ENCODE data around the gene SH3RF1. TPM values are rescaled to one million over a fixed set of nuclear protein-coding genes. Genes with fewer than 3 reads are reported as not detected.
"Not testable (repeated sequence)": the region's sequence is repeated elsewhere in the genome, so short reads cannot be mapped to it uniquely, and the experiment has no call there.

The SH3RF1 gene
- total and polyA plus RNA-seq, 2 of the 8 experiments (the other 6 are each of a cell fraction or from before 2014, with no cell fraction given), result 6.9 to 15.1 TPM

DNA sequence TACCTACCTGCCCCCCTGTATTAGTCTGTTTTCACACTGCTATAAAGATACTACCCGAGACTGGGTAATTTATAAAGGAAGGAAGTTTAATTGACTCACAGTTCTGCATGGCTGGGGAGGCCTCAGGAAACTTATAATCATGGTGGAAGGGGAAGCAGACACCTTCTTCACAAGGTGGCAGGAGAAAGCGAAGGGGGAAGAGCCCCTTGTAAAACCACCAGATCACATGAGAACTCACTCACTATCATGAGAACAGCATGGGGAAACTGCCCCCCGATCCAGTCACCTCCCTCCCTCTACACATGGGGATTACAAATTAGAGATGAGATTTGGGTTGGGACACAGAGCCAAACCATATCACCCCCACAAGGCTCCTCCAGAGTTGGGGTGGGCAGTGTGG lies 17.2 kb upstream of the SH3RF1 start:
- H3K27me3 ChIP-seq (replicated peaks in 1 of 4; ENCODE audit: control insufficient read depth in 3 of 4, extremely low read depth in 1 of 4, insufficient read depth in 3 of 4, low read length in 3 of 4); H3K79me1 ChIP-seq (ENCODE audit: low read depth, low read length); H2BK20ac ChIP-seq (ENCODE audit: low read length); H2BK15ac ChIP-seq (ENCODE audit: low read length); H3K23ac ChIP-seq (ENCODE audit: insufficient read length); H4K91ac ChIP-seq (replicated peaks; ENCODE audit: insufficient read length, low read length); H3K36me3 ChIP-seq (ENCODE audit: control insufficient read depth in 2 of 4, insufficient read depth in 4 of 4, low read length in 3 of 4); H2AK5ac ChIP-seq (ENCODE audit: low read depth, low read length); H2BK5ac ChIP-seq (ENCODE audit: low read depth, low read length); H3K9me3 ChIP-seq (ENCODE audit: insufficient read depth in 2 of 2, low read depth in 1 of 2, low read length in 1 of 2); H4K8ac ChIP-seq (ENCODE audit: extremely low read depth, insufficient read depth, low read length); H3K4me2 ChIP-seq (ENCODE audit: insufficient read depth in 1 of 2, low read depth in 2 of 2, low read length in 2 of 2); H2BK120ac ChIP-seq (replicated peaks; ENCODE audit: low read depth, low read length); H3K4ac ChIP-seq (replicated peaks; ENCODE audit: insufficient read length, low read depth, low read length); H3K23me2 ChIP-seq (ENCODE audit: low read depth, low read length); POLR2A ChIA-PET (ENCODE audit: partially characterized antibody); H3K79me2 ChIP-seq (ENCODE audit: control insufficient read depth in 1 of 2, insufficient read depth in 2 of 2, low read length in 2 of 2); H3K9ac ChIP-seq (replicated peaks in 1 of 4; ENCODE audit: extremely low read depth in 1 of 4, low read depth in 3 of 4, low read length in 3 of 4); DNase-seq (ENCODE audit: low read depth in 1 of 2, low spot score in 2 of 2); H3K27ac ChIP-seq (ENCODE audit: low read depth, low read length); H4K20me1 ChIP-seq (replicated peaks in 1 of 2; ENCODE audit: control insufficient read depth in 1 of 2, insufficient read depth in 2 of 2, low read length in 2 of 2); H3K56ac ChIP-seq (replicated peaks; ENCODE audit: insufficient read length, low read depth, low read length); H4K5ac ChIP-seq (ENCODE audit: insufficient read length, low read depth, low read length); H3K14ac ChIP-seq (ENCODE audit: insufficient read length); FAIRE-seq; H2BK12ac ChIP-seq (ENCODE audit: low read depth, low read length); H3K4me3 ChIP-seq (ENCODE audit: extremely low read depth in 1 of 4, insufficient read depth in 2 of 4, low read depth in 3 of 4, low read length in 4 of 4); H3K4me1 ChIP-seq (replicated peaks in 1 of 4; ENCODE audit: control insufficient read depth in 3 of 4, insufficient read depth in 4 of 4, low read length in 3 of 4); H3K18ac ChIP-seq (ENCODE audit: extremely low read depth, low read length): not testable (repeated sequence)
- H2AFZ ChIP-seq (ENCODE audit: low read length), result peak overlapping the region; percentile 66
- WGBS, 2 experiments (ENCODE audit: extremely low coverage in 1 of 2, insufficient coverage in 1 of 2, insufficient read length in 1 of 2, insufficient replicate concordance in 2 of 2, low coverage in 1 of 2, low lambda C conversion rate in 2 of 2, missing lambda C conversion rate in 1 of 2), result 92% methylated on average over 3 of the region's 3 CpGs; no CpG with 5 or more reads in 1 of the 2 experiments
- CTCF ChIA-PET (ENCODE audit: partially characterized antibody), result interaction anchor here (0.7 to 1.7 kb wide), 5 partner anchors 9 to 216 kb away, joined by 3 to 9 read pairs (median 4); no protein-coding TSS in a partner anchor
